Panc1 (cell line): ENCODE measurements around the gene VRK3. TPM values are rescaled to one million over a fixed set of nuclear protein-coding genes. Genes with fewer than 3 reads are reported as not detected.

ENCODE experiments used
- ATAC-seq: fragments of 200-7000 bp; cut with Tn5 transposase; 2 replicates; pipeline ENCODE4 v1.9.1; 2020; ENCODE audit warnings: mild to moderate bottlenecking, moderate library complexity
- BruUV-seq: library from RNA; stranded (reverse); fragments of 400-500 nt; replicated peaks from 2 replicates; lab custom pipeline; 2021; lab: Mats Ljungman, UMichigan
- CTCF ChIA-PET: fragments of 300-600 bp; sonication (Branson Sonifier 250); formaldehyde crosslinking; loops from one replicate; lab custom pipeline; 2022; ENCODE audit warnings: antibody characterized with exemption; lab: Charles Lee
- POLR2A ChIA-PET: fragments of 300-600 bp; sonication (Branson Sonifier 250); formaldehyde crosslinking; loops from one replicate; lab custom pipeline; 2022; ENCODE audit warnings: antibody characterized with exemption; lab: Charles Lee
- DNase-seq: peaks from one replicate; pipeline ENCODE4 v3.0.0-alpha.2; 2010; ENCODE audit warnings: low read depth, low spot score
- H3K27ac ChIP-seq: 2 replicates; pipeline ENCODE4 v1.5.1; 2011; ENCODE audit warnings: mild to moderate bottlenecking, low read length, inconsistent platforms
- H3K27me3 ChIP-seq: fragments of 200-500 bp; sonication (Bioruptor generic); 2 replicates; pipeline ENCODE4 v1.6.0; 2014; ENCODE audit warnings: low read length, inconsistent platforms; ENCODE audit not compliant: control insufficient read depth, insufficient read depth
- H3K36me3 ChIP-seq: fragments of 200-500 bp; sonication (Bioruptor generic); 2 replicates; pipeline ENCODE4 v1.5.1; 2014; ENCODE audit warnings: inconsistent platforms, mild to moderate bottlenecking, low read length, moderate library complexity; ENCODE audit not compliant: control insufficient read depth, insufficient read depth
- H3K4me1 ChIP-seq: 2 replicates; pipeline ENCODE4 v1.5.1; 2011; ENCODE audit warnings: inconsistent platforms, mild to moderate bottlenecking, low read length, moderate library complexity; ENCODE audit not compliant: control insufficient read depth, insufficient read depth
- H3K4me3 ChIP-seq, 2 experiments: 2 replicates each; pipeline ENCODE4 v1.5.1; 2011 to 2012; ENCODE audit warnings: low read depth in 2 of 2, low read length in 2 of 2, mild to moderate bottlenecking in 2 of 2, inconsistent platforms in 1 of 2, moderate library complexity in 1 of 2
- H3K9me3 ChIP-seq: fragments of 200-500 bp; sonication (Bioruptor generic); 2 replicates; pipeline ENCODE4 v1.5.1; 2014; ENCODE audit warnings: low read depth, mild to moderate bottlenecking, inconsistent platforms, low read length, moderate library complexity; ENCODE audit not compliant: control insufficient read depth, insufficient read depth
- CTCF ChIP-seq: fragments of 450-650 bp; IDR thresholded peaks from 2 replicates; pipeline ENCODE4 v1.5.1; 2017; ENCODE audit warnings: mild to moderate bottlenecking
- POLR2AphosphoS5 ChIP-seq: IDR thresholded peaks from 2 replicates; pipeline ENCODE4 v1.6.1; 2012; ENCODE audit warnings: mild to moderate bottlenecking, low read depth, low read length, moderate library complexity
- REST ChIP-seq, 2 experiments: IDR thresholded peaks; 2 replicates each; pipeline ENCODE4 v1.6.1; 2011 to 2012; ENCODE audit warnings: low read depth in 2 of 2, control low read depth in 1 of 2, low read length in 1 of 2, mild to moderate bottlenecking in 1 of 2, moderate library complexity in 1 of 2; ENCODE audit not compliant: insufficient read depth in 1 of 2
- SIN3A ChIP-seq: IDR thresholded peaks from 2 replicates; pipeline ENCODE4 v1.6.1; 2012; ENCODE audit warnings: low read depth, mild to moderate bottlenecking, low read length, moderate library complexity, borderline replicate concordance; ENCODE audit not compliant: insufficient read depth
- TCF7L2 ChIP-seq: IDR thresholded peaks from 2 replicates; pipeline ENCODE4 v1.6.1; 2011; ENCODE audit warnings: mild to moderate bottlenecking, low read depth, low read length, inconsistent platforms
- in situ Hi-C: cut with HindIII; loops from 2 replicates; pipeline ENCODE4 v1.10.0; 2016; ENCODE audit warnings: low sequenced_read_pairs, low pct_unique_long_range_greater_than_20kb
- intact Hi-C: fragments of 100-400 bp; cut with micrococcal nuclease; formaldehyde crosslinking; loops from one replicate; pipeline ENCODE4 v1.10.0; 2022; ENCODE audit not compliant: unreplicated experiment
- total RNA-seq: library from RNA; stranded (reverse); gene quantifications from one replicate; pipeline ENCODE4 v1.2.1, GENCODE V29; 2021; ENCODE audit not compliant: unreplicated experiment

The VRK3 gene
- total RNA-seq, 1 experiment from 2014 or later = 32.6 TPM

GRCh38 chr19:49932041-49932451 is 93.1 kb downstream of the VRK3 start:
- intact Hi-C loops = no loop called here
- Histone ChIP-seq H3K27ac (no peak overlapping the region), H3K9me3 (no peaks in the 10 kb centered on the region), H3K36me3 (no peaks in the 10 kb centered on the region; the same call in none of the 2 replicates), H3K4me1 (peaks cover 12% of the 10 kb centered on the region), H3K27me3 (no peaks in the 10 kb centered on the region), H3K4me3 (no peak overlapping the region)
- ATAC-seq = no peak
- no TSS peak for BruUV-seq
- in situ Hi-C loops = no loop called here
- no peak for DNase-seq
- POLR2A ChIA-PET = no interaction called here
- CTCF ChIA-PET = no interaction called here
- no peak for TF ChIP-seq TCF7L2
- TF ChIP-seq REST (IDR thresholded peaks at IDR 0.05; ENCODE audit: insufficient read depth in 1 of 2, low read depth in 2 of 2, low read length in 1 of 2) = no peak
- TF ChIP-seq POLR2AphosphoS5 = no peak
- TF ChIP-seq CTCF = no peak
- no peak for TF ChIP-seq SIN3A

- no peak for DNase-seq
- Histone ChIP-seq H3K9me3 (no peaks in the 10 kb centered on the region), H3K4me3 (no peak overlapping the region), H3K36me3 (no peaks in the 10 kb centered on the region; the same call in none of the 2 replicates), H3K4me1 (peaks cover 12% of the 10 kb centered on the region), H3K27ac (no peak overlapping the region), H3K27me3 (no peaks in the 10 kb centered on the region)
- CTCF ChIA-PET = no interaction called here
- in situ Hi-C loops = no loop called here
- no TSS peak for BruUV-seq
- ATAC-seq = no peak
- TF ChIP-seq CTCF (no peak), POLR2AphosphoS5 (peak; percentile 18; the same call in 1 of the 2 replicates)
- intact Hi-C loops = no loop called here
- POLR2A ChIA-PET = no interaction called here
These were observed 93.7 kb downstream of the VRK3 start for GRCh38 chr19:49931293-49932040.
